K562 (cell line): Measurements from ENCODE around the gene DUSP16. TPM values are rescaled to one million over a fixed set of nuclear protein-coding genes. Genes with fewer than 3 reads are reported as not detected.

Source experiments
- ATAC-seq: fragments of 200-7000 bp; cut with Tn5 transposase; 3 replicates; pipeline ENCODE4 v1.9.1; 2020; ENCODE audit warnings: moderate library complexity
- BruUV-seq: library from RNA; stranded (reverse); fragments of 400-500 nt; replicated peaks from 2 replicates; lab custom pipeline; 2021; lab: Mats Ljungman, UMichigan
- CTCF ChIA-PET: fragments of 300-600 bp; formaldehyde crosslinking; extraction: SDS; loops from one replicate; lab custom pipeline; 2021; ENCODE audit warnings: low intra/inter-chr PET ratio; lab: Yijun Ruan, JAX
- POLR2A ChIA-PET: fragments of 300-600, 350-650 bp; sonication (Branson Sonifier 250); formaldehyde crosslinking; extraction: SDS; loops from one replicate; lab custom pipeline; 2021; ENCODE audit warnings: antibody characterized with exemption, inconsistent platforms; lab: Yijun Ruan, JAX
- DNase-seq, 4 experiments: peaks; one replicate each; pipeline versions ENCODE4 v3.0.0 to v3.0.0-alpha.2; 2011 to 2018; ENCODE audit warnings: low spot score in 3 of 4, mixed read lengths in 3 of 4; ENCODE audit errors: extremely low read depth in 1 of 4
- FAIRE-seq: peaks from 2 replicates; lab custom pipeline; 2011; peaks lifted over from hg19 to GRCh38; lab: Jason Lieb, UNC
- H2AFZ ChIP-seq: 2 replicates; pipeline ENCODE4 v1.6.0; 2011; ENCODE audit warnings: low read depth, low read length, control low read depth, inconsistent platforms
- H3K27ac ChIP-seq: fragments of 200-600 bp; 3 replicates; pipeline ENCODE4 v1.8.0; 2011; ENCODE audit warnings: low read depth, mild to moderate bottlenecking, control low read depth, inconsistent platforms, low read length, moderate library complexity, mixed read lengths; ENCODE audit errors: extremely low read depth
- H3K27me3 ChIP-seq, 2 experiments: fragments of 300-600 bp in 1 of 2; 2 replicates in 1 of 2; 3 replicates in 1 of 2; pipeline versions ENCODE4 v1.6.0 to v1.8.0; 2011; ENCODE audit warnings: inconsistent platforms in 2 of 2, low read length in 2 of 2, mild to moderate bottlenecking in 1 of 2, mixed read lengths in 1 of 2, moderate library complexity in 1 of 2; ENCODE audit not compliant: control insufficient read depth in 2 of 2, insufficient read depth in 2 of 2
- H3K36me3 ChIP-seq: fragments of 300-600 bp; 3 replicates; pipeline ENCODE4 v1.8.0; 2011; ENCODE audit warnings: mild to moderate bottlenecking, low read length, inconsistent platforms; ENCODE audit not compliant: control insufficient read depth, insufficient read depth
- H3K4me1 ChIP-seq, 2 experiments: fragments of 200-600 bp in 1 of 2; replicated peaks in 1 of 2; 2 replicates in 1 of 2; 3 replicates in 1 of 2; pipeline versions ENCODE4 v1.5.1 to v1.8.0; 2011; ENCODE audit warnings: inconsistent platforms in 2 of 2, low read length in 2 of 2, mild to moderate bottlenecking in 1 of 2, mixed read lengths in 1 of 2, moderate library complexity in 1 of 2; ENCODE audit not compliant: control insufficient read depth in 2 of 2, insufficient read depth in 2 of 2
- H3K4me2 ChIP-seq: 2 replicates; pipeline ENCODE4 v1.6.1; 2011; ENCODE audit warnings: low read length, control low read depth, inconsistent platforms, mixed read lengths; ENCODE audit not compliant: insufficient read depth
- H3K4me3 ChIP-seq: fragments of 200-600 bp; sonication (generic), shearing (Covaris generic); 2 replicates; pipeline ENCODE4 v1.5.1; 2016; ENCODE audit warnings: control low read depth, inconsistent platforms
- H3K79me2 ChIP-seq: fragments of 200-600 bp; 3 replicates; pipeline ENCODE4 v1.8.0; 2011; ENCODE audit warnings: low read length, inconsistent platforms; ENCODE audit not compliant: control insufficient read depth, insufficient read depth
- H3K9ac ChIP-seq, 2 experiments: 2 replicates each; pipeline versions ENCODE4 v1.6.0 to v1.6.1; 2011; ENCODE audit warnings: low read depth in 2 of 2, low read length in 2 of 2, control low read depth in 1 of 2, inconsistent platforms in 1 of 2, mild to moderate bottlenecking in 1 of 2, mixed read lengths in 1 of 2; ENCODE audit not compliant: insufficient read depth in 1 of 2
- H3K9me1 ChIP-seq: one replicate; pipeline ENCODE4 v1.6.0; 2011; ENCODE audit warnings: inconsistent platforms, mild to moderate bottlenecking, low read length, moderate library complexity; ENCODE audit not compliant: control insufficient read depth, insufficient read depth
- H3K9me3 ChIP-seq: replicated peaks from 2 replicates; pipeline ENCODE4 v1.5.1; 2011; ENCODE audit warnings: low read depth, low read length, inconsistent platforms; ENCODE audit not compliant: control insufficient read depth, insufficient read depth
- H4K20me1 ChIP-seq: replicated peaks from 2 replicates; pipeline ENCODE4 v1.6.1; 2011; ENCODE audit warnings: low read length, inconsistent platforms, mixed read lengths; ENCODE audit not compliant: control insufficient read depth, insufficient read depth
- BDP1 ChIP-seq: IDR thresholded peaks from 3 replicates; pipeline ENCODE4 v1.6.1; 2011; ENCODE audit not compliant: insufficient read length, insufficient read depth
- CBFA2T2 ChIP-seq: fragments of 450-650 bp; conservative IDR thresholded peaks from 2 replicates; pipeline ENCODE4 v1.6.1; 2017; ENCODE audit warnings: mild to moderate bottlenecking
- E2F4 ChIP-seq: sonication (generic); formaldehyde crosslinking; IDR thresholded peaks from 2 replicates; pipeline ENCODE4 v1.8.0; 2022; ENCODE audit warnings: mild to moderate bottlenecking, low read depth, missing genetic modification reagents
- FOSL1 ChIP-seq: fragments of 200-800 bp; sonication (Bioruptor generic); conservative IDR thresholded peaks from 2 replicates; pipeline ENCODE4 v1.6.1; 2016; ENCODE audit warnings: missing genetic modification characterization, missing compliant biosample characterization
- HES1 ChIP-seq: fragments of 450-650 bp; IDR thresholded peaks from 2 replicates; pipeline ENCODE4 v1.6.1; 2016; ENCODE audit warnings: low read depth, mild to moderate bottlenecking, moderate library complexity
- KDM5B ChIP-seq: fragments of 200-600 bp; sonication (generic); IDR thresholded peaks from 2 replicates; pipeline ENCODE4 v1.6.1; 2012; ENCODE audit warnings: low read depth, mild to moderate bottlenecking, moderate library complexity, low read length, control low read depth, inconsistent platforms; ENCODE audit not compliant: insufficient replicate concordance
- NR2C1 ChIP-seq, 2 experiments: fragments of 450-650 bp; IDR thresholded peaks; 2 replicates each; pipeline ENCODE4 v1.6.1; 2017; ENCODE audit warnings: mild to moderate bottlenecking in 2 of 2, antibody characterized with exemption in 1 of 2, inconsistent platforms in 1 of 2, missing compliant biosample characterization in 1 of 2, missing genetic modification characterization in 1 of 2
- RFX1 ChIP-seq: fragments of 450-650 bp; IDR thresholded peaks from 2 replicates; pipeline ENCODE4 v1.6.1; 2016; ENCODE audit warnings: mild to moderate bottlenecking, moderate library complexity
- SFPQ ChIP-seq: fragments of 200-400 bp; formaldehyde crosslinking; IDR thresholded peaks from 2 replicates; pipeline ENCODE4 v1.6.1; 2017; ENCODE audit warnings: mild to moderate bottlenecking, low read depth, low read length, moderate library complexity
- SMARCE1 ChIP-seq: fragments of 450-650 bp; IDR thresholded peaks from 2 replicates; pipeline ENCODE4 v1.7.1; 2016; ENCODE audit warnings: mild to moderate bottlenecking
- TEAD1 ChIP-seq, 2 experiments: fragments of 450-650 bp in 1 of 2; sonication (generic) in 1 of 2; formaldehyde crosslinking; IDR thresholded peaks; 2 replicates each; pipeline versions ENCODE4 v1.4.0 to v1.8.0; 2020 to 2022; ENCODE audit warnings: mild to moderate bottlenecking in 2 of 2, missing genetic modification reagents in 1 of 2
- TFAM ChIP-seq: fragments of 250-450 bp; sonication (Bioruptor Pico); conservative IDR thresholded peaks from 2 replicates; pipeline ENCODE4 v1.5.0; 2021; ENCODE audit warnings: mild to moderate bottlenecking, moderate library complexity
- ZBTB11 ChIP-seq, 3 experiments: fragments of 200-800 bp in 1 of 3; fragments of 250-450 bp in 1 of 3; fragments of 450-650 bp in 1 of 3; sonication (Bioruptor Pico) in 1 of 3; sonication (Bioruptor generic) in 1 of 3; formaldehyde crosslinking in 1 of 3; IDR thresholded peaks; 2 replicates each; pipeline versions ENCODE4 v1.6.1 to v1.8.0; 2016 to 2022; ENCODE audit warnings: mild to moderate bottlenecking in 2 of 3, missing genetic modification characterization in 2 of 3, missing compliant biosample characterization in 1 of 3, moderate library complexity in 1 of 3
- ZNF174 ChIP-seq: fragments of 250-450 bp; sonication (Bioruptor Pico); IDR thresholded peaks from 2 replicates; pipeline ENCODE4 v1.4.0; 2020; ENCODE audit warnings: mild to moderate bottlenecking
- ZNF445 ChIP-seq: fragments of 250-450 bp; sonication (Bioruptor Pico); IDR thresholded peaks from 2 replicates; pipeline ENCODE4 v1.4.0; 2020; ENCODE audit warnings: low read depth, mild to moderate bottlenecking, moderate library complexity
- WGBS: fragments of 100-300 bp; shearing (Covaris generic); methylation state at CpG from one replicate; pipeline ENCODE4 v1.1.6; 2016; ENCODE audit warnings: low coverage, mixed read lengths; ENCODE audit not compliant: insufficient coverage; ENCODE audit errors: missing lambda C conversion rate; 5-methylcytosine and 5-hydroxymethylcytosine counted together
- in situ Hi-C: fragments of 300-500 bp; cut with MboI; formaldehyde crosslinking; loops from 4 replicates; pipeline ENCODE4 v1.15.0; 2018; ENCODE audit warnings: inconsistent platforms, mixed read lengths
- intact Hi-C: fragments of 100-400 bp; cut with micrococcal nuclease; formaldehyde crosslinking; loops from 2 replicates; pipeline ENCODE4 v1.14.2; 2022
- polyA plus RNA-seq, 8 experiments: library from polyadenylated mRNA; depleted of rRNA in 4 of 8; stranded (reverse) in 5 of 8; unstranded in 3 of 8; fragments of >200 nt; fragmentation: Nextera tagmentation in 2 of 8; fragmentation: Illumina TruSeq in 1 of 8; extraction: Ambion mirVana in 2 of 8; extraction: Trizol in 1 of 8; gene quantifications; 2 replicates each; pipeline versions ENCODE4 v1.2.1 to v1.2.3, GENCODE V29; 2011 to 2014; ENCODE audit warnings: inconsistent platforms in 1 of 8, missing spikeins in 1 of 8
- total RNA-seq, 7 experiments: library from RNA; depleted of rRNA in 6 of 7; stranded (reverse); fragments of >200 nt in 6 of 7; fragmentation: Illumina TruSeq in 2 of 7; extraction: Trizol in 2 of 7; gene quantifications; 2 replicates each; pipeline versions ENCODE4 v1.2.1 to v1.2.3, GENCODE V29; 2011 to 2021; ENCODE audit warnings: low replicate concordance in 1 of 7

The DUSP16 gene
- total and polyA plus RNA-seq, 9 of the 15 experiments (the other 6 are each of a cell fraction or from before 2014, with no cell fraction given) = 0.70 to 12.3 (median 5.7) TPM

- POLR2A ChIA-PET = no interaction called here
- no peak for FAIRE-seq
- BruUV-seq = no TSS peak
- no peak for TF ChIP-seq ZBTB11 (CRISPR knock-in tag; IDR thresholded peaks at IDR 0.05)
- no peak for TF ChIP-seq ZNF445 (CRISPR knock-in tag)
- TF ChIP-seq ZNF174 (CRISPR knock-in tag) = no peak
- no peak for TF ChIP-seq SFPQ
- no peak for TF ChIP-seq TFAM (CRISPR knock-in tag)
- no peak for TF ChIP-seq NR2C1 (IDR thresholded peaks at IDR 0.05)
- TF ChIP-seq NR2C1 (tag; IDR thresholded peaks at IDR 0.05) = no peak
- TF ChIP-seq RFX1 = no peak
- TF ChIP-seq SMARCE1 = no peak
- TF ChIP-seq HES1 = no peak
- TF ChIP-seq FOSL1 = no peak
- TF ChIP-seq KDM5B = no peak
- no peak for TF ChIP-seq TEAD1 (CRISPR knock-in tag; IDR thresholded peaks at IDR 0.05)
- TF ChIP-seq BDP1 = no peak
- no peak for TF ChIP-seq E2F4 (CRISPR knock-in tag)
- no peak for TF ChIP-seq CBFA2T2
Measured at GRCh38 chr12:12453635-12454034, 109.0 kb downstream of the DUSP16 start.

More at GRCh38 chr12:12453635-12454034, 109.0 kb downstream of the DUSP16 start:
- H3K36me3 ChIP-seq = no peaks in the 10 kb centered on the region
- intact Hi-C loops = no loop called here
- CTCF ChIA-PET = no interaction called here
- H3K79me2 ChIP-seq = no peaks in the 10 kb centered on the region
- no peaks in the 10 kb centered on the region for H3K27me3 ChIP-seq
- H3K9me3 ChIP-seq = no peaks in the 10 kb centered on the region
- no peak for DNase-seq
- H3K4me1 ChIP-seq = peaks cover 0 to 5% of the 10 kb centered on the region in 2 experiments; a peak in 1 of 5 replicates
- H3K4me2 ChIP-seq = no peak overlapping the region
- H3K27ac ChIP-seq = no peak overlapping the region
- no peak for ATAC-seq
- no peak overlapping the region for H2AFZ ChIP-seq
- H4K20me1 ChIP-seq = no peaks in the 10 kb centered on the region
- in situ Hi-C loops = no loop called here
- no peak overlapping the region for H3K9ac ChIP-seq
- no peak overlapping the region for H3K4me3 ChIP-seq
- no CpG with 5 or more reads among the region's 1 CpG for WGBS
- no peaks in the 10 kb centered on the region for H3K9me1 ChIP-seq
